ENCODE data around the gene ATG4C. TPM values are rescaled to one million over a fixed set of nuclear protein-coding genes. Genes with fewer than 3 reads are reported as not detected.
A peak's percentile ranks its signal among the peaks of the same experiment; 100 is the strongest.

ATG4C gene
- total and polyA plus RNA-seq, 2 donors = 11.5 to 13.1 TPM

DNA sequence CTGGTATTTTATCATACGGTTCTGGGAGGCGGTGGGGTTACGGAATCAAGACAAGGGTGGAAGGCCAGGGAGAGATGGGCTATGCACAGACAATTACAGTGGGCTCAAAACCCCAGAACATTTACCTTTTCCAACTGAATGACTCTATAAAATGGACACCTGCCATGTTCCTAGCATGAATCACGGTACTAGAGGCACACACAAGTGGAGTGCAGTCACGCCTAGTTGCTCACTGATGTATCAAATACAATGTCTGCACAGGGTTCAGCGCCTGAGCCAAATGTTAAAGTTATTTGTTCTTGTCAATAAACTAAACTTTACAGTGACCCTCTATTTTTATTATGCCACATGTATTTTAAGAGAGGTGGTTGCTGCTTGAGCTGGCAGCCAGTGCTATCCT lies 121.4 kb downstream of the ATG4C start:
- no peak for DNase-seq (ENCODE audit: low read depth in 6 of 9, low spot score in 9 of 9)
- Histone ChIP-seq H3K4me3 (ENCODE audit: low read length in 2 of 2) (no peak overlapping the region), H3K36me3 (ENCODE audit: control insufficient read depth in 2 of 2, insufficient read depth in 2 of 2, low read length in 1 of 2) (no peaks in the 10 kb centered on the region), H3K27me3 (ENCODE audit: control insufficient read depth in 2 of 2, insufficient read depth in 1 of 2, low read length in 1 of 2) (no peaks in the 10 kb centered on the region), H3K4me1 (ENCODE audit: control insufficient read depth in 2 of 2, insufficient read depth in 2 of 2, low read length in 2 of 2) (no peaks in the 10 kb centered on the region), H3K27ac (ENCODE audit: low read depth in 1 of 2, low read length in 1 of 2) (no peak overlapping the region), H3K9me3 (ENCODE audit: control insufficient read depth in 2 of 2, insufficient read depth in 1 of 2, low read length in 1 of 2) (no peaks in the 10 kb centered on the region)
- 96% methylated on average over 6 of the region's 6 CpGs for WGBS

GRCh38 chr1:62905872-62906271 lies 121.9 kb downstream of the ATG4C start:
- WGBS = 97% methylated on average over 8 of the region's 8 CpGs
- H3K4me1 ChIP-seq (ENCODE audit: control insufficient read depth in 2 of 2, insufficient read depth in 2 of 2, low read length in 2 of 2) = no peaks in the 10 kb centered on the region
- H3K27me3 ChIP-seq (ENCODE audit: control insufficient read depth in 2 of 2, insufficient read depth in 1 of 2, low read length in 1 of 2) = no peaks in the 10 kb centered on the region
- H3K27ac ChIP-seq (ENCODE audit: low read depth in 1 of 2, low read length in 1 of 2) = no peak overlapping the region
- no peak for DNase-seq (ENCODE audit: low read depth in 6 of 9, low spot score in 9 of 9)
- no peaks in the 10 kb centered on the region for H3K36me3 ChIP-seq (ENCODE audit: control insufficient read depth in 2 of 2, insufficient read depth in 2 of 2, low read length in 1 of 2)
- no peak overlapping the region for H3K4me3 ChIP-seq (ENCODE audit: low read length in 2 of 2)
- no peaks in the 10 kb centered on the region for H3K9me3 ChIP-seq (ENCODE audit: control insufficient read depth in 2 of 2, insufficient read depth in 1 of 2, low read length in 1 of 2)

DNA sequence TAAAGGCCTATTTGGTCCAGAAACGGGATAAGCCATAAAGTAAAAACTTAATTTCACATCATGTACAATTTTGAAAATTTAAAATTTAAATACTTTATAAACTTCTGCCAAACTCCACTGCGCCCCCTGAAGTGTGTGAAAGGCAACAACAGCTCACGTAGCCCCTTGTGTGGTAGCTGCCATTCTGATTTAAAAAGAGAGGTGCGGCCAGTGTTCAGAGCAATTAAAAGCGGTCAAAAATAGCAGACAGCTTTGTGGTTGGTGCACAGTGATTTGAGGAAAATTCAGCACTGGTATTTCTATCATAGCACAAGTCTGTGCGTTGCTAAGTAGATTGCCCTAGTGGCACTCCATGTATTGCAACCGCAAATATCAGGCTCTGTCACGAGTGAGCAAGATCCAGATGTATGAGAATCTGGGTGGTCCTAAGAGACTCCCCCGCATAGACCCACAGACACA lies 122.5 kb downstream of the ATG4C start:
- Histone ChIP-seq H3K27me3 (ENCODE audit: control insufficient read depth in 2 of 2, insufficient read depth in 1 of 2, low read length in 1 of 2) (no peaks in the 10 kb centered on the region), H3K4me1 (ENCODE audit: control insufficient read depth in 2 of 2, insufficient read depth in 2 of 2, low read length in 2 of 2) (no peaks in the 10 kb centered on the region), H3K9me3 (ENCODE audit: control insufficient read depth in 2 of 2, insufficient read depth in 1 of 2, low read length in 1 of 2) (no peaks in the 10 kb centered on the region), H3K36me3 (ENCODE audit: control insufficient read depth in 2 of 2, insufficient read depth in 2 of 2, low read length in 1 of 2) (no peaks in the 10 kb centered on the region), H3K4me3 (ENCODE audit: low read length in 2 of 2) (no peak overlapping the region), H3K27ac (ENCODE audit: low read depth in 1 of 2, low read length in 1 of 2) (no peak overlapping the region)
- 85% methylated on average over 9 of the region's 9 CpGs for WGBS
- DNase-seq (ENCODE audit: low read depth in 6 of 9, low spot score in 9 of 9) = no peak

GRCh38 chr1:62908168-62908695 lies 124.3 kb downstream of the ATG4C start:
- no peaks in the 10 kb centered on the region for H3K36me3 ChIP-seq (ENCODE audit: control insufficient read depth in 2 of 2, insufficient read depth in 2 of 2, low read length in 1 of 2)
- H3K9me3 ChIP-seq (ENCODE audit: control insufficient read depth in 2 of 2, insufficient read depth in 1 of 2, low read length in 1 of 2) = no peaks in the 10 kb centered on the region
- DNase-seq (ENCODE audit: low read depth in 6 of 9, low spot score in 9 of 9) = peak in 1 of 9 donors; percentile 10
- no peaks in the 10 kb centered on the region for H3K27me3 ChIP-seq (ENCODE audit: control insufficient read depth in 2 of 2, insufficient read depth in 1 of 2, low read length in 1 of 2)
- WGBS = 33% methylated on average over 2 of the region's 2 CpGs
- no peak overlapping the region for H3K4me3 ChIP-seq (ENCODE audit: low read length in 2 of 2)
- no peaks in the 10 kb centered on the region for H3K4me1 ChIP-seq (ENCODE audit: control insufficient read depth in 2 of 2, insufficient read depth in 2 of 2, low read length in 2 of 2)
- no peak overlapping the region for H3K27ac ChIP-seq (ENCODE audit: low read depth in 1 of 2, low read length in 1 of 2)

DNA sequence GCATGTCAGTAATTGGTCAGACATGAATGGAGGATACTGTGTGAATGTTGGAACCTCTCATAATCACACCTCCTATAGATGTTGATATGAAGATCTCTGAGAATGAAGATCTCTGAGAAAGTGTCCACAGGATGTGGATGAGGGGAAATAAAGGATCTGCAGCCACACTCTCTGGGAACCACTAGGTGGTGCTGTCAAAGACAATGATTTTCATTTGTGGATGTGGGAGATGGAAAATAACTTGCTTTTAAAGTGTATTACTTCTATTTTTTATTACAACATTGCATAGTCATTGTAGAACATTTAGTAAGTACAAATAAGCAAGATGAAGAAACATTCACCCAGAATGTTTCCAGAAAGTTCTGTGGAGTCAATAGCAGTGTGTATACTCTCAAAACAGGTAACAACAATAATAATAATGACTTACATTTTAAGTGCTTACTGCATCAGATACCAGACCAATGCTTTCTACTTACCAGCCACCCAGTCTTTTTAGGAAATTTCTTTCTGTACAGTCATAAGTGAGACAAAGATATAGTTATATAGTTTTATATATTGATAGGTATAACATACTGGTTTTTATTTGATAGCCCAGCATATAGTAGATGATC lies 128.2 kb downstream of the ATG4C start:
- Histone ChIP-seq H3K4me1 (ENCODE audit: control insufficient read depth in 2 of 2, insufficient read depth in 2 of 2, low read length in 2 of 2) (no peaks in the 10 kb centered on the region), H3K27me3 (ENCODE audit: control insufficient read depth in 2 of 2, insufficient read depth in 1 of 2, low read length in 1 of 2) (no peaks in the 10 kb centered on the region), H3K4me3 (ENCODE audit: low read length in 2 of 2) (no peak overlapping the region), H3K36me3 (ENCODE audit: control insufficient read depth in 2 of 2, insufficient read depth in 2 of 2, low read length in 1 of 2) (no peaks in the 10 kb centered on the region), H3K27ac (ENCODE audit: low read depth in 1 of 2, low read length in 1 of 2) (no peak overlapping the region), H3K9me3 (ENCODE audit: control insufficient read depth in 2 of 2, insufficient read depth in 1 of 2, low read length in 1 of 2) (no peaks in the 10 kb centered on the region)
- peak in 3 of 9 donors; percentile 5 to 17 (median 8) for DNase-seq (ENCODE audit: low read depth in 6 of 9, low spot score in 9 of 9)

Other genes with a start within 250 kb of the ATG4C start
- not detected for gene ANGPTL3, start 186.6 kb upstream of the ATG4C start, total RNA-seq
- gene ANGPTL3, start 186.6 kb upstream of the ATG4C start, polyA plus RNA-seq = 0.02 TPM
- 19.2 TPM for gene DOCK7, start 95.7 kb upstream of the ATG4C start, total RNA-seq
- gene DOCK7, start 95.7 kb upstream of the ATG4C start, polyA plus RNA-seq = 7.4 TPM